H9 (cell line): Measurements from ENCODE around the gene DISP3. TPM values are rescaled to one million over a fixed set of nuclear protein-coding genes. Genes with fewer than 3 reads are reported as not detected.
A peak's percentile ranks its signal among the peaks of the same experiment; 100 is the strongest.

Experiments
- DNase-seq: peaks from one replicate; pipeline ENCODE4 v3.0.0-alpha.2; 2017
- H2AFZ ChIP-seq: one replicate; pipeline ENCODE4 v1.6.1; 2013; ENCODE audit warnings: mild to moderate bottlenecking, low read length, control low read depth, moderate library complexity
- H2AK5ac ChIP-seq: 2 replicates; pipeline ENCODE4 v1.6.1; 2013; ENCODE audit warnings: low read length, control low read depth, mixed read lengths; ENCODE audit not compliant: insufficient read length
- H2BK120ac ChIP-seq: one replicate; pipeline ENCODE4 v1.6.1; 2013; ENCODE audit warnings: low read depth, mild to moderate bottlenecking, low read length, control low read depth, inconsistent platforms; ENCODE audit not compliant: poor library complexity, severe bottlenecking
- H2BK12ac ChIP-seq: 2 replicates; pipeline ENCODE4 v1.6.1; 2013; ENCODE audit warnings: low read length, control low read depth, mixed read lengths, low read depth; ENCODE audit not compliant: insufficient read length
- H2BK15ac ChIP-seq: 2 replicates; pipeline ENCODE4 v1.6.1; 2013; ENCODE audit warnings: low read depth, low read length, control low read depth
- H2BK20ac ChIP-seq: one replicate; pipeline ENCODE4 v1.6.1; 2013; ENCODE audit warnings: low read depth, mild to moderate bottlenecking, low read length, control low read depth, inconsistent platforms; ENCODE audit not compliant: poor library complexity, severe bottlenecking
- H2BK5ac ChIP-seq: 2 replicates; pipeline ENCODE4 v1.6.1; 2013; ENCODE audit warnings: low read length, control low read depth, mixed read lengths; ENCODE audit not compliant: insufficient read length
- H3K14ac ChIP-seq: 2 replicates; pipeline ENCODE4 v1.6.1; 2013; ENCODE audit warnings: low read length, control low read depth; ENCODE audit not compliant: insufficient read depth
- H3K18ac ChIP-seq: 2 replicates; pipeline ENCODE4 v1.6.1; 2013; ENCODE audit warnings: low read depth, mild to moderate bottlenecking, mixed read lengths, low read length, control low read depth; ENCODE audit not compliant: insufficient read length
- H3K23ac ChIP-seq: 2 replicates; pipeline ENCODE4 v1.6.1; 2013; ENCODE audit warnings: low read length, control low read depth, mixed read lengths, low read depth; ENCODE audit not compliant: insufficient read length
- H3K23me2 ChIP-seq: 2 replicates; pipeline ENCODE4 v1.6.1; 2013; ENCODE audit warnings: low read depth, mild to moderate bottlenecking, mixed read lengths, low read length, control low read depth; ENCODE audit not compliant: insufficient read length, poor library complexity, severe bottlenecking
- H3K27ac ChIP-seq: 2 replicates; pipeline ENCODE4 v1.5.1; 2013; ENCODE audit warnings: low read length, control low read depth, mixed read lengths, low read depth; ENCODE audit not compliant: insufficient read length
- H3K27me3 ChIP-seq: 2 replicates; pipeline ENCODE4 v1.6.1; 2013; ENCODE audit warnings: low read length, control low read depth, inconsistent platforms; ENCODE audit not compliant: insufficient read depth
- H3K4ac ChIP-seq: 2 replicates; pipeline ENCODE4 v1.6.1; 2013; ENCODE audit warnings: low read depth, mild to moderate bottlenecking, control low read depth, inconsistent platforms, low read length, moderate library complexity
- H3K4me1 ChIP-seq: 2 replicates; pipeline ENCODE4 v1.6.1; 2013; ENCODE audit warnings: low read length, control low read depth, inconsistent platforms; ENCODE audit not compliant: insufficient read depth
- H3K4me2 ChIP-seq: 2 replicates; pipeline ENCODE4 v1.6.1; 2013; ENCODE audit warnings: low read length, control low read depth, mixed read lengths; ENCODE audit not compliant: insufficient read length, insufficient read depth
- H3K56ac ChIP-seq: 2 replicates; pipeline ENCODE4 v1.6.1; 2013; ENCODE audit warnings: low read depth, mild to moderate bottlenecking, mixed read lengths, low read length, control low read depth; ENCODE audit not compliant: insufficient read length
- H3K79me1 ChIP-seq: 2 replicates; pipeline ENCODE4 v1.6.1; 2013; ENCODE audit warnings: low read depth, mild to moderate bottlenecking, moderate library complexity, low read length, control low read depth, inconsistent platforms; ENCODE audit not compliant: insufficient read depth, poor library complexity, severe bottlenecking
- H3K79me2 ChIP-seq: 2 replicates; pipeline ENCODE4 v1.6.1; 2013; ENCODE audit warnings: low read length, control low read depth, inconsistent platforms; ENCODE audit not compliant: insufficient read depth
- H3K9ac ChIP-seq: 2 replicates; pipeline ENCODE4 v1.6.1; 2013; ENCODE audit warnings: low read length, control low read depth, mixed read lengths; ENCODE audit not compliant: insufficient read length; ENCODE audit errors: extremely low read depth
- H3K9me3 ChIP-seq: one replicate; pipeline ENCODE4 v1.6.1; 2013; ENCODE audit warnings: low read depth, low read length, inconsistent platforms; ENCODE audit not compliant: control insufficient read depth
- H3T11ph ChIP-seq: one replicate; pipeline ENCODE4 v1.6.1; 2013; ENCODE audit warnings: mild to moderate bottlenecking, low read length, control low read depth, inconsistent platforms
- H4K20me1 ChIP-seq: one replicate; pipeline ENCODE4 v1.6.1; 2013; ENCODE audit not compliant: control insufficient read depth, insufficient read length, insufficient read depth
- H4K5ac ChIP-seq: 2 replicates; pipeline ENCODE4 v1.6.1; 2013; ENCODE audit warnings: low read depth, mild to moderate bottlenecking, mixed read lengths, low read length, control low read depth; ENCODE audit not compliant: insufficient read length
- H4K8ac ChIP-seq: replicated peaks from 2 replicates; pipeline ENCODE4 v1.6.1; 2013; ENCODE audit warnings: low read length, control low read depth, mixed read lengths, low read depth; ENCODE audit not compliant: insufficient read length
- H4K91ac ChIP-seq: 2 replicates; pipeline ENCODE4 v1.6.1; 2013; ENCODE audit warnings: low read depth, mild to moderate bottlenecking, moderate library complexity, mixed read lengths, low read length, control low read depth; ENCODE audit not compliant: insufficient read length
- H3K27ac Mint-ChIP-seq, 3 experiments: 2 replicates in 2 of 3; 3 replicates in 1 of 3; pipeline ENCODE4 v1.8.0; 2020 to 2021; ENCODE audit warnings: mixed read lengths in 3 of 3, mild to moderate bottlenecking in 1 of 3, moderate library complexity in 1 of 3
- H3K27me3 Mint-ChIP-seq: 2 replicates; pipeline ENCODE4 v1.8.0; 2021; ENCODE audit warnings: low read depth, mild to moderate bottlenecking, moderate library complexity, mixed read lengths
- H3K36me3 Mint-ChIP-seq, 3 experiments: 2 replicates in 2 of 3; 3 replicates in 1 of 3; pipeline ENCODE4 v1.8.0; 2020 to 2021; ENCODE audit warnings: low read depth in 3 of 3, mixed read lengths in 3 of 3; ENCODE audit not compliant: insufficient read depth in 1 of 3
- H3K4me1 Mint-ChIP-seq, 2 experiments: 2 replicates each; pipeline ENCODE4 v1.8.0; 2020; ENCODE audit warnings: mixed read lengths in 2 of 2
- H3K4me3 Mint-ChIP-seq, 2 experiments: 2 replicates in 1 of 2; 3 replicates in 1 of 2; pipeline ENCODE4 v1.8.0; 2020 to 2021; ENCODE audit warnings: mild to moderate bottlenecking in 2 of 2, mixed read lengths in 2 of 2, moderate library complexity in 1 of 2
- H3K9me3 Mint-ChIP-seq, 2 experiments: 2 replicates in 1 of 2; 3 replicates in 1 of 2; pipeline ENCODE4 v1.8.0; 2020; ENCODE audit warnings: mild to moderate bottlenecking in 2 of 2, mixed read lengths in 2 of 2, moderate library complexity in 1 of 2
- WGBS: extraction: QIAGEN DNeasy Blood & Tissue Kit; methylation state at CpG from one replicate; pipeline ENCODE4 v1.1.7; 2013; ENCODE audit warnings: missing lambda C conversion rate, low lambda C conversion rate, mixed read lengths; ENCODE audit not compliant: insufficient read length; ENCODE audit errors: extremely low coverage; 5-methylcytosine and 5-hydroxymethylcytosine counted together
- total RNA-seq: library from RNA; stranded (reverse); gene quantifications from 2 replicates; pipeline ENCODE4 v1.2.1, GENCODE V29; 2021
- TF ChIP-seq, protein P1 (sequence below): fragments of 200-600 bp; sonication (generic); conservative IDR thresholded peaks from 3 replicates; pipeline ENCODE4 v1.8.0; 2021; ENCODE audit warnings: antibody characterized with exemption, mild to moderate bottlenecking

DISP3 gene
- total RNA-seq, 1 experiment from 2014 or later: 3.5 TPM

DNA sequence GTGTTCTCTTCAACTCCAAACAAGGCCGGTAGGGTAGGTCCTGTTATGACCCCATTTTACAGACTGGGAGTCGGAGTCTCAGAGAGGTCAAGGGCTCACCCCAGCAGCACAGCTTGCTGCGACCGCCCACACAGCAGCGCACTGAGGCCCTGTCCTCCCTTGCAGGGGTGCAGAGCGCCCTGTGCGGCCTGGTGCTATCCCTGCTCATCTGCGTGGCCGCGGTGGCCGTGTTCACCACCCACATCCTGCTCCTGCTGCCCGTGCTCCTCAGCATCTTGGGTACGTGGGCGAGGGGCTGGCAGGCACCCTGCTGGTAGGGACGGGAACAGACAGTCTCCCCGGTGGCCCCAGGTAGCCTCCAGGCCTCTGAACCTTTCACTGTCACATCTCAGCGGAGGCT, 55.9 kb downstream of the DISP3 start:
- H3K4me3 Mint-ChIP-seq: no peak overlapping the region
- no peak overlapping the region for H3K14ac ChIP-seq
- peaks cover 22 to 28% of the 10 kb centered on the region in 2 experiments for H3K4me1 Mint-ChIP-seq
- H2BK20ac ChIP-seq: no peak overlapping the region
- no peak overlapping the region for H4K8ac ChIP-seq
- no peaks in the 10 kb centered on the region for H3K9me3 ChIP-seq
- H3K27me3 Mint-ChIP-seq: no peaks in the 10 kb centered on the region
- no peaks in the 10 kb centered on the region for H3K9me3 Mint-ChIP-seq
- H2AFZ ChIP-seq: no peak overlapping the region
- H3K79me1 ChIP-seq: no peaks in the 10 kb centered on the region
- no peak overlapping the region for H2BK15ac ChIP-seq
- TF ChIP-seq, protein P1, sequence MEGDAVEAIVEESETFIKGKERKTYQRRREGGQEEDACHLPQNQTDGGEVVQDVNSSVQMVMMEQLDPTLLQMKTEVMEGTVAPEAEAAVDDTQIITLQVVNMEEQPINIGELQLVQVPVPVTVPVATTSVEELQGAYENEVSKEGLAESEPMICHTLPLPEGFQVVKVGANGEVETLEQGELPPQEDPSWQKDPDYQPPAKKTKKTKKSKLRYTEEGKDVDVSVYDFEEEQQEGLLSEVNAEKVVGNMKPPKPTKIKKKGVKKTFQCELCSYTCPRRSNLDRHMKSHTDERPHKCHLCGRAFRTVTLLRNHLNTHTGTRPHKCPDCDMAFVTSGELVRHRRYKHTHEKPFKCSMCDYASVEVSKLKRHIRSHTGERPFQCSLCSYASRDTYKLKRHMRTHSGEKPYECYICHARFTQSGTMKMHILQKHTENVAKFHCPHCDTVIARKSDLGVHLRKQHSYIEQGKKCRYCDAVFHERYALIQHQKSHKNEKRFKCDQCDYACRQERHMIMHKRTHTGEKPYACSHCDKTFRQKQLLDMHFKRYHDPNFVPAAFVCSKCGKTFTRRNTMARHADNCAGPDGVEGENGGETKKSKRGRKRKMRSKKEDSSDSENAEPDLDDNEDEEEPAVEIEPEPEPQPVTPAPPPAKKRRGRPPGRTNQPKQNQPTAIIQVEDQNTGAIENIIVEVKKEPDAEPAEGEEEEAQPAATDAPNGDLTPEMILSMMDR: 0 out of 3 replicates have a peak, but pooled peaks have one; percentile 9
- H3K27ac Mint-ChIP-seq: peak overlapping the region in 1 of 3 experiments; percentile 67; a peak in 1 of 7 replicates
- H3K9ac ChIP-seq: no peak overlapping the region
- H3K79me2 ChIP-seq: no peaks in the 10 kb centered on the region
- H3K27me3 ChIP-seq: no peaks in the 10 kb centered on the region
- no peak overlapping the region for H4K5ac ChIP-seq
- H3K4ac ChIP-seq: no peak overlapping the region
- no peak overlapping the region for H2BK12ac ChIP-seq
- DNase-seq: no peak
- no peak overlapping the region for H3K56ac ChIP-seq
- H4K91ac ChIP-seq: no peak overlapping the region
- WGBS: no CpG with 5 or more reads among the region's 17 CpGs
- H2BK120ac ChIP-seq: no peak overlapping the region
- no peak overlapping the region for H2BK5ac ChIP-seq
- H3K4me1 ChIP-seq: no peaks in the 10 kb centered on the region; the same call in 1 of the 2 replicates
- no peaks in the 10 kb centered on the region; a peak in 1 of 7 replicates for H3K36me3 Mint-ChIP-seq
- H3K27ac ChIP-seq: no peak overlapping the region
- H3K4me2 ChIP-seq: no peak overlapping the region
- H3K23ac ChIP-seq: no peak overlapping the region
- H2AK5ac ChIP-seq: no peak overlapping the region
- no peaks in the 10 kb centered on the region for H4K20me1 ChIP-seq
- H3K23me2 ChIP-seq: no peaks in the 10 kb centered on the region
- no peak overlapping the region for H3K18ac ChIP-seq
- no peak overlapping the region for H3T11ph ChIP-seq
